OCI-LY7 (cell line): ENCODE measurements around the gene TIGD7. TPM values are rescaled to one million over a fixed set of nuclear protein-coding genes. Genes with fewer than 3 reads are reported as not detected.

Experiments used
- BruUV-seq: library from RNA; stranded (reverse); fragments of 400-500 nt; replicated peaks from 2 replicates; lab custom pipeline; 2021; lab: Mats Ljungman, UMichigan
- CTCF ChIA-PET: fragments of 300-600 bp; sonication (Branson Sonifier 250); formaldehyde crosslinking; loops from one replicate; lab custom pipeline; 2022; ENCODE audit warnings: antibody characterized with exemption; ENCODE audit not compliant: unreplicated experiment; lab: Charles Lee
- POLR2A ChIA-PET: fragments of 300-600 bp; sonication (Branson Sonifier 250); formaldehyde crosslinking; loops from one replicate; lab custom pipeline; 2022; ENCODE audit warnings: antibody characterized with exemption; lab: Charles Lee
- DNase-seq: peaks from one replicate; pipeline ENCODE4 v3.0.0-alpha.2; 2015; ENCODE audit warnings: low spot score
- H2AFZ ChIP-seq: fragments of 200-600 bp; sonication (generic), shearing (Covaris generic); 2 replicates; pipeline ENCODE4 v1.6.1; 2014; ENCODE audit warnings: mild to moderate bottlenecking, antibody characterized with exemption, low read length, moderate library complexity
- H3K27ac ChIP-seq: fragments of 200-600 bp; sonication (generic); 2 replicates; pipeline ENCODE4 v1.5.1; 2014; ENCODE audit warnings: mixed run types, low read depth, mild to moderate bottlenecking, moderate library complexity, low read length, inconsistent platforms; ENCODE audit not compliant: poor library complexity, severe bottlenecking
- H3K36me3 ChIP-seq: fragments of 200-600 bp; sonication (generic); 2 replicates; pipeline ENCODE4 v1.6.1; 2014; ENCODE audit warnings: mild to moderate bottlenecking, antibody characterized with exemption, low read length, moderate library complexity, mixed read lengths; ENCODE audit not compliant: insufficient read depth
- H3K4me1 ChIP-seq: fragments of 200-600 bp; sonication (generic); 2 replicates; pipeline ENCODE4 v1.5.1; 2014; ENCODE audit warnings: mild to moderate bottlenecking, low read length; ENCODE audit not compliant: insufficient read depth, poor library complexity, severe bottlenecking
- H3K4me2 ChIP-seq: fragments of 200-600 bp; sonication (generic); 2 replicates; pipeline ENCODE4 v1.6.1; 2014; ENCODE audit warnings: mild to moderate bottlenecking, low read length
- H3K4me3 ChIP-seq: fragments of 200-600 bp; sonication (generic); 2 replicates; pipeline ENCODE4 v1.5.1; 2014; ENCODE audit warnings: mild to moderate bottlenecking, low read depth, low read length; ENCODE audit not compliant: poor library complexity, severe bottlenecking
- H3K79me2 ChIP-seq: fragments of 200-600 bp; sonication (generic); 2 replicates; pipeline ENCODE4 v1.6.1; 2016; ENCODE audit warnings: low read depth, mild to moderate bottlenecking, low read length, moderate library complexity, mixed read lengths; ENCODE audit not compliant: insufficient read depth
- H3K9me2 ChIP-seq: fragments of 200-600 bp; sonication (generic); 2 replicates; pipeline ENCODE4 v1.6.1; 2016; ENCODE audit warnings: mild to moderate bottlenecking, low read length, mixed read lengths; ENCODE audit not compliant: insufficient read depth
- H3K9me3 ChIP-seq: fragments of 200-600 bp; sonication (generic); 2 replicates; pipeline ENCODE4 v1.6.1; 2014; ENCODE audit warnings: mild to moderate bottlenecking, mixed run types, low read length, mixed read lengths
- H4K20me1 ChIP-seq: fragments of 200-600 bp; sonication (generic); 2 replicates; pipeline ENCODE4 v1.6.1; 2014; ENCODE audit warnings: mild to moderate bottlenecking, antibody characterized with exemption, low read length, moderate library complexity, mixed read lengths; ENCODE audit not compliant: insufficient read depth
- CTCF ChIP-seq: fragments of 200-600 bp; sonication (generic); conservative IDR thresholded peaks from 2 replicates; pipeline ENCODE4 v1.5.1; 2014; ENCODE audit warnings: mild to moderate bottlenecking, antibody characterized with exemption, low read length, moderate library complexity, mixed read lengths
- EZH2phosphoT487 ChIP-seq: fragments of 200-600 bp; sonication (generic); IDR thresholded peaks from 2 replicates; pipeline ENCODE4 v1.6.1; 2018; ENCODE audit warnings: low read depth, borderline replicate concordance, mild to moderate bottlenecking, mixed run types, antibody characterized with exemption, low read length, moderate library complexity, mixed read lengths
- intact Hi-C: fragments of 100-400 bp; cut with micrococcal nuclease; formaldehyde crosslinking; loops from one replicate; pipeline ENCODE4 v1.10.0; 2022; ENCODE audit not compliant: unreplicated experiment
- total RNA-seq, 2 experiments: library from RNA; depleted of rRNA in 1 of 2; stranded (reverse); fragments of >200 nt in 1 of 2; shearing (Covaris generic) in 1 of 2; gene quantifications; 2 replicates each; pipeline ENCODE4 v1.2.3, GENCODE V29; 2014 to 2022

TIGD7 gene
- total RNA-seq, 2 experiments from 2014 or later = 0.03 to 5.1 TPM

DNA sequence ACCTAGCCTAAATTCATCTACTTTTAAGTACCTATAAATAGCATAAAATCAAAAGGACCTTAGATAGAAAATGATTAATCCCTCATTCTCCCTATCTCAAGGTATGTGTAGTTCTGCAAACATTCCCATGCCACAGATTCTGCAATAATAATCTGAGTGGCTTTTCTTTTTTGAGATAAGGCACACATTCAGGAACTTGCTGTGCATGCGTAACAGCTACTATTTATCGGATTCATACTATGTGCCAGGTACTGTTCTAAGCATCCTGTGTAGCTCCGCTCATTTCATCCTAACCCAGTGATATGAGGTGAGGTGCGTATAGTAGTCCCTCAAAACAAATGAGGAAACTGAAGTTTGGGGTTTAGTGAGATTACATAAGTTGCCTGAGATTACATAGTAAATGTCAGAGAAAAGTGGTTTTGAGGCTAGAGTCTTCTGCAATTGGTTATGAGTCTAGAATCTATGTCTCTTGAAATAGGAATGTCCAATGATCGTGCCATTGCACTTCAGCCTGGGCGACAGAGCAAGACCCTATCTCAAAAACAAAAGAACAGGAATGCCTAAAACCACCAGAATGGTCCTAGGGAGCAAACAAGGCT is 23.9 kb downstream of the TIGD7 start:
- Histone ChIP-seq H3K79me2 (peaks cover 31% of the 10 kb centered on the region), H3K4me2 (peak overlapping the region; percentile 98; the same call in 1 of the 2 replicates), H3K4me3 (peak overlapping the region; percentile 99), H3K9me3 (no peaks in the 10 kb centered on the region), H3K9me2 (no peaks in the 10 kb centered on the region), H2AFZ (no peak overlapping the region), H3K27ac (no peak overlapping the region), H4K20me1 (0 out of 2 replicates have a peak, but pooled peaks cover 8% of the 10 kb centered on the region), H3K36me3 (peaks cover 15% of the 10 kb centered on the region), H3K4me1 (peaks cover 29% of the 10 kb centered on the region)
- POLR2A ChIA-PET = no interaction called here
- intact Hi-C loops = loop anchor here (5.0 kb wide), 1 partner anchor 176 kb away; no protein-coding TSS in a partner anchor
- BruUV-seq = no TSS peak
- TF ChIP-seq CTCF (no peak), EZH2phosphoT487 (no peak)
- DNase-seq = no peak
- CTCF ChIA-PET = no interaction called here

DNA sequence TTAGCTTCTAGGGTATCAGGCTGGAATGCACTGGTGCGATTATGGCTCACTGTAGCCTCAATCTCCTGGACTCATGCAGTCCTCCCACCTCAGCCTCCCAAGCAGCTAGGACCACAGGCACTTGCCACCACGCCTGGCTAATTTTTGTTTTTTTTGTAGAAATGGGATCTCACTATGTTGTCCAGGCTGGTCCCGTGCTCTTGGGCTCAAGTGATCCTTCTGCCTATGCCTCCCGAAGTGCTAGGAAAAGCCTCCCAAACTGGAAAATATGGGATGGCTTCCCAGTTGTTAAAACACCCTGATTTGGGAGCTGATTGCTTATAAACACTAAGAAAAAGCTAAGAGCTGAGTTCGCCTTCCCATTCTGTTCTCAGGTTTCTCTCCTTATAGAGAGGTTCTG is 28.6 kb downstream of the TIGD7 start:
- no peak overlapping the region for H3K4me2 ChIP-seq
- intact Hi-C loops = no loop called here

More for the DNA sequence above, 28.6 kb downstream of the TIGD7 start:
- BruUV-seq = no TSS peak
- CTCF ChIA-PET = interaction anchor here (1.4 kb wide), 1 partner anchor 9 kb away, joined by 8 read pairs; no protein-coding TSS in a partner anchor
- no peaks in the 10 kb centered on the region for H4K20me1 ChIP-seq
- POLR2A ChIA-PET = interaction anchor here (1.3 kb wide), 1 partner anchor 185 kb away, joined by 3 read pairs; no protein-coding TSS in a partner anchor
- no peak overlapping the region for H3K4me3 ChIP-seq
- H3K36me3 ChIP-seq = no peaks in the 10 kb centered on the region
- no peaks in the 10 kb centered on the region for H3K9me2 ChIP-seq
- TF ChIP-seq EZH2phosphoT487 (no peak), CTCF (no peak)
- peaks cover 14% of the 10 kb centered on the region for H3K4me1 ChIP-seq
- no peak overlapping the region for H2AFZ ChIP-seq
- no peak for DNase-seq
- H3K27ac ChIP-seq = no peak overlapping the region
- no peaks in the 10 kb centered on the region for H3K9me3 ChIP-seq
- no peaks in the 10 kb centered on the region for H3K79me2 ChIP-seq
